ENCODE results near the gene FHOD3. TPM values are rescaled to one million over a fixed set of nuclear protein-coding genes. Genes with fewer than 3 reads are reported as not detected.

FHOD3 gene
- total and polyA plus RNA-seq, 9 of the 15 experiments (the other 6 are each of a cell fraction or from before 2014, with no cell fraction given), result 0.11 TPM; not detected in 8

DNA sequence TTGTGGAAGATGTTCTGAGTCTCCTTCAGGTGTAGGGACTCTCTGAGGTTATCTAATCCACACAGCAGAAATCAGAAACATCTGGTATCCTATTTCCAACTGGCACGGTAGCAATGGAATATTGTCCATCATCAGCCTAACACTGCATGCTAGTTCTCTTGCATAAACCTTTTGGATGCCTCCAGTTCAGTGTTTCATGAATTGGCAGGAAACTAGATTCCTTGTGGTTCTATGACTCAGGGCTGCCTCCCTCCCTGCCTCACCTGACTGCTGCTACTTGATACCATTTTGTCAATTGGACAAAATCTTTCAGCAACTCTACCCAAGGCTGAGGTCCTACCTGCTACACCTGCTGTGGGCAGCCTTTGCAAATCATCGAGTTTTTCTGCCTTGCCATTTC is 400.4 kb downstream of the FHOD3 start:
- H3K9me3 ChIP-seq (replicated peaks; ENCODE audit: control insufficient read depth, insufficient read depth, low read depth, low read length), result no peaks in the 10 kb centered on the region
- no peak for DNase-seq (ENCODE audit: extremely low read depth in 1 of 4, low spot score in 3 of 4)
- CTCF ChIA-PET (ENCODE audit: low intra/inter-chr PET ratio), result no interaction called here

More for the DNA sequence above, 400.4 kb downstream of the FHOD3 start:
- no peaks in the 10 kb centered on the region for H3K79me2 ChIP-seq (ENCODE audit: control insufficient read depth, insufficient read depth, low read length)
- intact Hi-C loops (cut with micrococcal nuclease) (no loop called here), in situ Hi-C loops (cut with MboI) (loop anchor here (5.0 kb wide), 1 partner anchor 44 kb away; no protein-coding TSS in a partner anchor)
- FAIRE-seq (no peak), ATAC-seq (no peak)
- POLR2A ChIA-PET, result interaction anchor here (1.0 kb wide), 1 partner anchor 13 kb away, joined by 3 read pairs; no protein-coding TSS in a partner anchor
- no peaks in the 10 kb centered on the region for H3K9me1 ChIP-seq (ENCODE audit: control insufficient read depth, insufficient read depth, low read length)
- no peak overlapping the region for H3K4me3 ChIP-seq
- TF ChIP-seq, protein P1, sequence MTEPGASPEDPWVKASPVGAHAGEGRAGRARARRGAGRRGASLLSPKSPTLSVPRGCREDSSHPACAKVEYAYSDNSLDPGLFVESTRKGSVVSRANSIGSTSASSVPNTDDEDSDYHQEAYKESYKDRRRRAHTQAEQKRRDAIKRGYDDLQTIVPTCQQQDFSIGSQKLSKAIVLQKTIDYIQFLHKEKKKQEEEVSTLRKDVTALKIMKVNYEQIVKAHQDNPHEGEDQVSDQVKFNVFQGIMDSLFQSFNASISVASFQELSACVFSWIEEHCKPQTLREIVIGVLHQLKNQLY (CRISPR knock-in tag; conservative IDR thresholded peaks at IDR 0.05), result no peak
- no peak for TF ChIP-seq SMAD3 (CRISPR knock-in tag; conservative IDR thresholded peaks at IDR 0.05)
- no peak for TF ChIP-seq PHF21A (IDR thresholded peaks at IDR 0.05; ENCODE audit: borderline replicate concordance, low read depth)
- TF ChIP-seq XRCC3 (IDR thresholded peaks at IDR 0.05), result no peak
- no peak for TF ChIP-seq EZH2 (IDR thresholded peaks at IDR 0.05; ENCODE audit: borderline replicate concordance, low read depth, low read length)
- no peak for TF ChIP-seq PHF20 (IDR thresholded peaks at IDR 0.05; ENCODE audit: partially characterized antibody)
- no peak for TF ChIP-seq ELF1 (tag; IDR thresholded peaks at IDR 0.05)
- TF ChIP-seq BRD9 (IDR thresholded peaks at IDR 0.05; ENCODE audit: low read depth, partially characterized antibody), result no peak
- no peak for TF ChIP-seq NCOA6 (IDR thresholded peaks at IDR 0.05)
- TF ChIP-seq, protein P2, sequence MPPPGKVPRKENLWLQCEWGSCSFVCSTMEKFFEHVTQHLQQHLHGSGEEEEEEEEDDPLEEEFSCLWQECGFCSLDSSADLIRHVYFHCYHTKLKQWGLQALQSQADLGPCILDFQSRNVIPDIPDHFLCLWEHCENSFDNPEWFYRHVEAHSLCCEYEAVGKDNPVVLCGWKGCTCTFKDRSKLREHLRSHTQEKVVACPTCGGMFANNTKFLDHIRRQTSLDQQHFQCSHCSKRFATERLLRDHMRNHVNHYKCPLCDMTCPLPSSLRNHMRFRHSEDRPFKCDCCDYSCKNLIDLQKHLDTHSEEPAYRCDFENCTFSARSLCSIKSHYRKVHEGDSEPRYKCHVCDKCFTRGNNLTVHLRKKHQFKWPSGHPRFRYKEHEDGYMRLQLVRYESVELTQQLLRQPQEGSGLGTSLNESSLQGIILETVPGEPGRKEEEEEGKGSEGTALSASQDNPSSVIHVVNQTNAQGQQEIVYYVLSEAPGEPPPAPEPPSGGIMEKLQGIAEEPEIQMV (tag; conservative IDR thresholded peaks at IDR 0.05; ENCODE audit: low read depth), result no peak
- TF ChIP-seq HCFC1 (IDR thresholded peaks at IDR 0.05; ENCODE audit: low read depth, low read length), result no peak
- no peak for TF ChIP-seq NBN (IDR thresholded peaks at IDR 0.05; ENCODE audit: low read depth)
- TF ChIP-seq SLC30A9 (CRISPR knock-in tag; IDR thresholded peaks at IDR 0.05), result no peak
- peaks cover 10 to 25% of the 10 kb centered on the region in 2 experiments; a peak in 4 of 5 replicates for H3K27me3 ChIP-seq (ENCODE audit: control insufficient read depth in 2 of 2, insufficient read depth in 2 of 2, low read length in 2 of 2)
- H4K20me1 ChIP-seq (replicated peaks; ENCODE audit: control insufficient read depth, insufficient read depth, low read length), result no peaks in the 10 kb centered on the region
- no peaks in the 10 kb centered on the region for H3K36me3 ChIP-seq (ENCODE audit: control insufficient read depth, insufficient read depth, low read length)
- no peak overlapping the region for H3K4me2 ChIP-seq (ENCODE audit: insufficient read depth, low read length)
- WGBS (ENCODE audit: insufficient coverage, low coverage, missing lambda C conversion rate), result 0% methylated on average over 2 of the region's 2 CpGs
- H3K4me1 ChIP-seq (replicated peaks in 1 of 2; ENCODE audit: control insufficient read depth in 2 of 2, insufficient read depth in 2 of 2, low read length in 2 of 2), result no peaks in the 10 kb centered on the region
- H3K9ac ChIP-seq (ENCODE audit: insufficient read depth in 1 of 2, low read depth in 2 of 2, low read length in 2 of 2), result no peak overlapping the region
- no peak overlapping the region for H2AFZ ChIP-seq (ENCODE audit: low read depth, low read length)
- BruUV-seq (replicated peaks), result no TSS peak
- no peak overlapping the region for H3K27ac ChIP-seq (ENCODE audit: extremely low read depth, low read depth, low read length)

Measured in K562 (cell line).